ENCODE data around the gene PLAAT2. TPM values are rescaled to one million over a fixed set of nuclear protein-coding genes. Genes with fewer than 3 reads are reported as not detected.
"Not testable (repeated sequence)": the region's sequence is repeated elsewhere in the genome, so short reads cannot be mapped to it uniquely, and the experiment has no call there.

Gene PLAAT2
- total RNA-seq, 1 experiment from 2014 or later: not detected

DNA sequence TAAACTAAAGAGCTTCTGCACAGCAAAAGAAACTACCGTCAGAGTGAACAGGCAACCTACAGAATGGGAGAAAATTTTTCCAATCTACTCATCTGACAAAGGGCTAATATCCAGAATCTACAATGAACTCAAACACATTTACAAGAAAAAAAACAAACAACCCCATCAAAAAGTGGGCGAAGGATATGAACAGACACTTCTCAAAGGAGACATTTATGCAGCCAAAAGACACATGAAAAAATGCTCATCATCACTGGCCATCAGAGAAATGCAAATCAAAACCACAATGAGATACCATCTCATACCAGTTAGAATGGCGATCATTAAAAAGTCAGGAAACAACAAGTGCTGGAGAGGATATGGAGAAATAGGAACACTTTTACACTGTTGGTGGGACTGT, 15.7 kb upstream of the PLAAT2 start:
- not testable (repeated sequence) for DNase-seq (ENCODE audit: low spot score)

DNA sequence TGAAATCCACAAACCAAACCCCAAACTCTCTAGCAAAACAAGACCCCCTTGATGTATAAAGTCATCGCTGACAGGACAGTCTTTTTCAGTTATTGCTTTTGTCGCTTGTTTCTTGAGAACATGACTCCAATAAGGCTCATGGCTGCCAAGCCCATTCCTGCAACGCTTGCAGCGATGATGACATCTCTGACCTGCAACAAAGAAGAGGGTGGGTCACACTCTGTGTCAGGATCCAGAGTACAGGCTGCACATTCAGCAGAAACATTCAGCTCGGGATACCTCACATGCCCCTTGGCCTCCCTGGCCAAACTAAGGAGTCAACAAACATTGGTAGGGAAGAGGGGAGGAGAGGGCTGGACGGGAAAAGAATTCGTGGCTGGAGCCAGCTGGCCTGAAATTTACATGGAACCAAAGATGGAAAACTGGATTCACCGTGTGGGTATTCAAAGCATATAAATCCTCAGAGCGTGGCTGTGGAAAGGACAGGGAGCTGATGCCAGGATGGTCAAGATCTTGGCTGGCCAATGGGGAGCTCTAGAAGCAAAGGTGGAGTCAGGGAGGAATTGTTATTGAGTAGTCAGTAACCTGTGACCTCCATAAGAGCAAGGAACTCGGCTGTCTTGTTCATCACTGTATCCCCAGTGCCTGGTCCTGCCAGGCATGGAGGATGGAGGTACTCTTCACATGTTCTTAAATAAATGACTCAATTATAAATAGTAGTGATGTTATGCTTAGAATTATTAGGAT, 11.8 kb upstream of the PLAAT2 start:
- no peak for DNase-seq (ENCODE audit: low spot score)

DNA sequence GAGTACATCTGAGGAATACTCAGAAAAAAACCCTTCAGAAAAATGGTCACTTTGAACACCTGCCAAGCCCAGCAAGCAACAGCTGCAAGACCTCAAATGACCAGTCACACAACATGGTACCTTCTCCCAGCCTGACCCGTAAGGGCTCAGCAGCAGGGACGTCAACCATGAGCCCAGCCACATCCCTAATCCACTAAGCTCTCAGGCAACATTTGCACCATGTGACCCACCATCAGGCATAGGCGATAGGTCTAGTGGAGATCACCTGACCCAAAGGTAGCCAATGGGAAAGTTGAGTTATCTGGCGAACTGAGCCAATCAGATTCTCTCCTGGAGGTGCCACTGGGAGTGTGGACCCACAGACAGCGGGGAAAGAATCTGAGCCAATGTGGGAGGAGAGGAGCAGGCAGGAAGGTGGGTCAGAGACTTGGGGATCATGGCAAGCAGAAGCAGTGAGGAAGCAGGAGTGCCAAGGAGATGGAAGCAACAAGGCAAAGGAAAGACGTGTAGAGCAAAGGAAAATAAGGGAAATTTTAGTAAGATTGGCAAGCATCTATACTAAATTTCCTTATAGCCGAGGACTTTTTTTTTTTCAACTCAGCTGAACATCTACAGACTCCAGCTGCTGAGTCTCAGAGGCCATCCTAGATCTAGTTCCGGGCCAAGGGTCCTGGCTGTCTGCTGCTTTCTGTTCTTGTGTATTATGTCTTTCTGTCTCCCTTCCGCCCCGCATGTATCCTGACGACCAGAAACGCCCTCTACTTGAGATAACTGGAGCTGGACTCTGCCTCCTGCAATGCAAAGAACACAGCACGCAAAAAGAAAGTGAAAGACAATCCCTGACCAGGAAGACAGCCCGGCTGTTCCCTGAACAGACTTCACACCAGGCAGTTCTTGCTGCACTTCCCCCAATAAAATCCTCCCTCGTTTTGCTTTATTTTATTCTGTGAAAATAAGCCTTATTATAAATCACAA, 11.0 kb upstream of the PLAAT2 start:
- peak; percentile 93 for DNase-seq (ENCODE audit: low spot score)

DNA sequence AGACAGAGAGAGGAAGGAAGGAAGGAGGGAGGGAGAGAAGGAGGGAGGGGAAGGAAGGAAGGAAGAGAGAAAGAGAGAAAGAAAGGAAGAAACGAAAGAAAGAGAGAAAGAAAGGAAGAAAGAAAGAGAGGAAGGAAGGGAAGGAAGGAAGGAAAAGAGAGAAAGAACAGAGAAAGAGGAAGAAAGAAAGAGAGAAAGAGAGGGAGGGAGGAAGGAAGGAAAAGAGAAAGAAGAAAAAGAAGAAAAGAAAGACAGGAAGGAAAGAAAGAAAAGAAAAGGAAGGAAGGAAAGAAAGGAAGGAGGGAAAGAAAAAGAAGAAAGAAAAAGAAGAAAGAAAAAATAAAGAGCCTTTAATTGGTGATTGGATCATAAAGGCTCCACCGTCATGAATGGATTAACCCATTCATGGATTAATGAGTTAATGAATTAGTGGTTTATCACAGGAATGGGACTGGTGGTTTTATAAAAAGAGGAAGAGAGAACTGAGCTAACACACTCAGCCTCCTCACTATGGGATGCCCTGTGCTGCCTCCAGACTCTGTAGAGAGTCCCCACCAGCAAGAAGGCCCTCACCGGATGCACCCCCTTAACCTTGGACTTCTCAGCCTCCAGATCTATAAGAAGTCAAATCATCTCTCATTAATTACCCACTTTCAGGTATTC, 9.0 kb upstream of the PLAAT2 start:
- no peak for DNase-seq (ENCODE audit: low spot score)

DNA sequence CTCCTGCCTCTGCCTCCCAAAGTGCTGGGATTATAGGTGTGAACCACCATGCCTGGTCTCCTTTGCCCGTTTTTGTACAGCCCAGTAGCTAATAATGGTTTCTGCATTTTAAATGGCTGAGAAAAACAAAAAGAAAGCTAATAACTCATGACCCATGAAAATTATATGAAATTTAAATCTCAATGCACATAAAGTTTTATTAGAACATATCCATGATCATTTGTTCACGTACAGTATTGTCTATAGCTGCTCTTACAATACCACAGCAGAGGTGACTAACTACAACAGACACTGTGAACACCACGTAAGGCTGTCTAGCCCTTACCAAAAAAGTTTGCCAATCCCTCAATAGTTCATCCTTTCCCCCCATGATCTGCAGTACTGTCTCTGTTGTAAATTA, 6.4 kb upstream of the PLAAT2 start:
- DNase-seq (ENCODE audit: low spot score): no peak

DNA sequence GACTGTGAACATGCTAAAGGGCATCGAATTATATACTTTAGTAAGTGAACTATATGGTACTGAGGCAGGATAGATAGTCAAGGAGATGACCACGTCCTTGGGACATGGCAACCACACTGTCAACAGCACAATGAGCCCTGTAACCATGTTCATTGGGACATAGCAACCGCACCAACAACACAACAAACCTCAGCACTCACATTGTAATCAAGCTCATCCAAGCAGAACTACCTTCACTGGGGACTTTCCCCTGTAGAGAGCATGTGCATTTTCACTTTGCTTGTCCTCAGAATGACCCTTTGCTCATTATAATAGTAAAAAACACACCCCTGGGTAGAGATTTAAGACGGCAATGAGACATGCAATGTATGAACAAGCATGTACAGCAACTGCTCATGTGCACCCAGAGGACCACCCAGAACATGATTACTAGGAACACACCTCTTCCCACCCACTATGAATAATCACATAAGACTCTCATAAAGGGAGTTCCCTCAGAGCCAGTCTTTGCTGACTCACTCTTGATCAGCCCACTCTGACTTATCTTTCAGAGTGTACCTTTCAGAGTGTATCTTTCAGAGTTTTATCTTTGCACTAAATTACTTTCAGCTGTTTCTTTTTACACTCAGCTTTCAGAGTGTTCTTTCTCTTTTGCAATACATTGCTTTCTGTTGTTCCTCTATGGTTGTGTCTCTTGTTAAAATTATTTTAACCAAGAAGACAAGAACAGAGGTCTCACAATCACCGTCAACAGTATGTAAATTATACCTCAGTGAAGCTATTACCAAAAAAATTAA, 4.1 kb upstream of the PLAAT2 start:
- DNase-seq (ENCODE audit: low spot score): peak; percentile 88

DNA sequence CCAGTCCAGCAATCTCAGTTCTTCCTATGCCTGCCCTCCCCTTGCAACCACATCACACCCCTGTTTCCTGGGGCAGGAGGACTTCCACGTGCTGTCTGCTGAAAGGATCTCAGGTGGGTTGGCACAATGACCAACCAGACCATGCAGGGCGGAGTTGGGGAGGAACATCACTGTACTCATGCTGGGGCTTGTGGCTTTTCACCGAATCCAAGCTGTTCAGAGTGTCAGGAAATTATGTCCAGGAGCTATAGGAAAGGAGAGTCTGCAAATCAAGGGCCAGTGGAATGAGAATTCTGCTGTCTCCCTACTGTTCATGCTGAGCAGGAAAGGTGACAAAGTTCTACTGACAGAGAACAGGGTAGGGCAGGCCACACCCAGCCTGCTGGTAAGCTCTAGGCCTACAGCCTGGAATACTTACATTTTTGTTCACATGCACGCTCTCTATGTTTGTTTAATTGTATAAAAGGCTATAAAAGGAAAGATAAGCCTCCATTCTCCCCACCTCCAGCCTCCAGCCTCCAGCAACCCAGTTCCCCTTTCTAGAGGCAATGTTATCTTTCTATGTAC, 1.7 kb upstream of the PLAAT2 start:
- peak; percentile 53 for DNase-seq (ENCODE audit: low spot score)

DNA sequence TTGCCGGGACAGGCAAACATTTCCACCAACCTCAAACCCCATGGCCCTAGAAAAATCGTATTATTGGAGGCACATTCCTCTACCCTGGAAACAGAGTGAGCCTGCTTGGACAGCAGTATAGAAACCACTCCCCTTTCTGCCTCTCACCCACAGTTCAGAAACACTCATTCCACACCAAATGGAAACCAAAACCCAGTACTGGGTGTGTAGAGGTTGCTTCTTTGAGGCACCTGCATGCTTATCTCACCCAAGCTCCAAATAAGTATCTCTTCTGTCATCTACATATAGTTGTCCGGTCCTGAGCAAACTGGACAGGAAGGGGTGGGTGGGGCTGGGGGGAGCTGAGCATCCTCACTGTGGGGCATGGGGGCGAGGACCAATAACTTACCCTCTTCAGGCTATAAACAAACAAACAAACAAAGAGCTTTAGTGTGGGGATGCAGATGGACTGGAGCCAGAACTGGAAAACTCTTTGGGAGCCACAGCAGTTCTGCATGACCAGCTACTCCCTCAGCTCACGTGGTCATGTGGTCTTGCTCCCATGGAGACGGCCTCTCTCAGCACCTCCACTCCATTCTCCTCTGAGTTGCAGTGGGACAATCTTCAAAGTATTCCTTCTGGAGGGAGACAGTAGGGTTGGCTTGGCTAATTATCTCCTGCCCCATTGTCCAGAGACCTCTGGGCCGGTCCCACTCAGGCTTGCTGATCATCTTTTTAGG, 1.0 kb upstream of the PLAAT2 start:
- DNase-seq (ENCODE audit: low spot score): no peak

DNA sequence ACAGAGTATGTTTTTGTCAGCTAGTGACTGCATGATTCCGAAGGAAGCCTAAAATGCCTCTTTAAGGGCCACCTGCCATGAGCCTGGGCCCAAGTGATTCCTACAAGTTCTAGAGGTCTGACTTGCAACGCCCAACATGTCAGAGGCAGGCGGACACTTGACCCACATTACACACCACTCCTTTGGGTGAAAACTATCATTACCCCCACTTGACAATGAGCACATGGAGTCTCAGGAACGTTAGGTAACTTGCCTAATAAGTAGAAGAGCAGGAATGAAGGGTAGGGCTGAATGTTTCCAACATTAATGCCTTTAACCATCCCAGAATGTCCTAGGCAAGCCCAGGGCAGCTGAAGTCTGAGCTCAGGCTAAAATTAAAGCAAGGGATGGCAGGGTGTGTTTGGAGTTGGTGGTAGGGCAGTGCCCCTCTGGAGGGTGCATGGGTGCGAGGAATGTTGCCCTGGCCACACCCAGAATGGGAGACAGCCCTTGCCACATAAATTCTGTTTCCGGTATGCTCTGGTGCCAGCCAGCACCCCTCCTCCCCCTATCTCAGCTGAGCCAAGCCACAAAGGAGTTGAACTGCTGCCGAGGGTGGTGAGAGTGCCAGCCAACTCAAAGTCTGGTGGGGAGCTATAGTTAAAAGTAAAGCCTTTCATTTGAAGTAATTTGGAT, 2.5 kb downstream of the PLAAT2 start:
- peak; percentile 74 for DNase-seq (ENCODE audit: low spot score)

DNA sequence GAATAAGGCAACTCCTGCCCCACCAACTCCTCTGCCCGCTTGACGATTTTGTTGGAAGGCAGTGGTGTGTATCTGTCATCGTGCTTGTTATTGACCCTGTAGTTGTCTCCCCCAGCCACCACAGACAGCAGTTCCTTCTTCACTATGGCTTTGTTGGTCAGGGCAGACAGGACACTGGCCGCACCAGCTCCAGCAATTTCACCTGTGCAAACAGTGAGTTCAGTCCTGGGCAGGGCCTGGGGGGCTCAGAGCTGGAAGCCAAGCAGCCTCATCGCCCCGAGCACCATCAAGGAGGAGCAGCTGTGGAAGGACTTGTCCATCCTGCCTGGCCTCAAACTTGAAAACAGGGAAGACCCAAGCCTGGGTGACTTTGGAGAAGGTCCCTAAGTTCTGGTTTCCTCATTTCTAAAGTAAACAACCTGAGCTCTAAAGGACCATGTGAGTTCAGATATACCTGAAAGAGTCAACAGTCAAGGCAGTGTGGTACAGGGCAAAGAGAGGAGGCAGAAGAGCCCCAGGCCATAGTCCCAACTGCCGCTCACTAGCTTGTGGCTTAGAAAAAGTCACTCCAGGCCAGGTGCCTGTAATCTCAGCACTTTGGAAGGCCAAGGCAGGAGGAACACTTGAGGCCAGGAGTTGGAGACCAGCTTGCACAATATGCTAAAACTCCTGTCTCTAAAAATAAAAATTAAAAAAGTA, 4.6 kb downstream of the PLAAT2 start:
- DNase-seq (ENCODE audit: low spot score): no peak

DNA sequence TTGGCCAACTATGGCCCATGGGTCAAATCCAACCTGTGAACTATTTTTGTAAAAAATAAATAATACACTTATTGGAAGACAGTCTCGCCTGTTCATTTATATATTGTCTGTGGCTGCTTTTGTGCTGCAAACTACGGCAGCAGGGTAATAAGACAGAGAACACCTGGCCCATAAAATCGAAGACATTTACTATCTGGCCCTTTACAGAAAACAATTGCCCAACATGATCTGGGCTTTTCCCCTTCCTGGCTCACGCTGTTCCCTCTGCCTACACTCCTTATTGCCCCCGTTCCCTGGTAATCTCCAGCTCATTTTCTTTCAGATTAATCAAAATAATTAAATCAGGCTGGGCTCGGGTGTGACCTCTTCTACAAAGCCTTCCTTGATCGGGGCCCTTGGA, 5.6 kb downstream of the PLAAT2 start:
- no peak for DNase-seq (ENCODE audit: low spot score)

DNA sequence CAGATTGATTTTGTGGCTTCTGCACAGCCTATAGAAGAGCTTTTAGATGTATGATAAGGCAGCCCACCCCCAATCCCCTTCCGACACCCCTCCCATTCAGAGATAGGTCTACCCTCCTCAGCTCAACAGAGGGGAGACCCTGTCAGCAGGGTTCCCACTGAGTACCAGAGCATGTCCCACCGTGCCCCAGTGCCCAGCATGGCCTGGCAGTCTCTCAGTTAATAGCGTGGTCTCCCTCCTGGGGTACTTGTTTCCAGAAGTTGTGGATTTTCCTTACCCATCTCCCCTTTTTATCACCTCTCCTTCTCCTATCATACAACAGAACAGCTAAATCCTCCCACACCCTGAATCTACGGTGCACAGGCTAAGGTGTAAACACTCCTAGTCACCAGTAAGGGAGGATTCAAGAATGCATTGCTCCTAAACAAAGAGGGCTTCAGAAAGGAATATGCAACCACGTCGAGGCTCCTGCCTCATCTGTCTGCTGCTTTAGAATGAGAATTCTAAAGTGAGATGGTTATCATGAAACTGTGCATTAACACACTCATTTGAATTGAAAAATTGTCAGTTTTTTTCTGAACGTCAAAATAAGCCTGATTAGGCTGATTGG, 6.7 kb downstream of the PLAAT2 start:
- DNase-seq (ENCODE audit: low spot score): no peak

DNA sequence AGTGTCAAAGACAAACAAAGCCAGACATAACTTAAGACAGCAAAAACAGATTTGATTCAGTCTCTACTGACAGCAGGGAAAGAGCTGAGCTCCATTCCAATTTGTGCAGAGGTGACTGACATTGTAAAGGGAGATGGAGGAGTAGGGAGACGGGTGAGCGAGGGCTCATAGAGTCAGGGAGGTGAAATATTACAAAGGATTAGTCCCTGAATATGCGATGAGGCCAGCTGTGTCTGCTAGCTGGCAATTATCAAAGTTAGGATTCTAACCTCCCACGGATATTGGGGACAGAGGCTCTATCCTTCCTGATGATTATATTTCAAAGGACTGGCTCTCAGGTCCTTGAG, 8.3 kb downstream of the PLAAT2 start:
- DNase-seq (ENCODE audit: low spot score): no peak

DNA sequence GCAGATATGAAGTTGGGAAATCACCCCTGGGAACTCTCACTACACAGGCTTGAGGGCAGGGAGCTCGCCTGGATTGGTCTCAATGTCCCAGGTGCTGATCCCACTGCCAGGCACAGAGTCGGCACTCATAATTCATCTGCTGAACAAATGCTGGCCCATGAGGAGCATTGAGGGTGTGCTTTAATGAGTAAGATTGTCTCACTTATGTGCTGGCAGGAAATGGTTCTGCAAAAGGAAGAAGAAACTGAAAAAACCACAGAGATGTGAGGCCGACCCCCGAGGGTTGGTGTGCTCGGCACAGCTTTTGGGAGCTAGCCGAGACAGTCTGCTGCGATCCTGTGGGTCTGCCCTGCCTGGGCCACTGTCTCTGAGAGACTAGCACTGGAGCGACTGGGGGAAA, 9.4 kb downstream of the PLAAT2 start:
- no peak for DNase-seq (ENCODE audit: low spot score)

DNA sequence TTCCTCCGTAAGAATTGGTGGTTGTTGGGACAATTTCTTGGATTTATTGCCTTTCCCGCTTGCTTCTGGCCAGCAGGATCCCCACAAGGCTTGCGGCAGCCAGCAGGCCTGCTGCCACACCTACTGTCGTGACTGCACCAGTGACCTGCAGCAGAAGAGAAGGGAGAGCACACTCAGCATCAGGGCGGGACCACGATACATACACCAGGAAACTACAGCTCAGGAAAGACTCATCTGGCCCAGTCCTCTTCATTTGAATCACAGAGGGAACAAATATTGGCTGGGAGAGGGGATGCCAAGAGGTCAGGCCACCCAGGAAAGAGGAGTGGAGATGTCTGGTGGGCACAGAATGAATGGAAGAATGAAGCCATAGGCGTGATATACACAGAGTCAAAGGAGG, 10.3 kb downstream of the PLAAT2 start:
- DNase-seq (ENCODE audit: low spot score): no peak

DNA sequence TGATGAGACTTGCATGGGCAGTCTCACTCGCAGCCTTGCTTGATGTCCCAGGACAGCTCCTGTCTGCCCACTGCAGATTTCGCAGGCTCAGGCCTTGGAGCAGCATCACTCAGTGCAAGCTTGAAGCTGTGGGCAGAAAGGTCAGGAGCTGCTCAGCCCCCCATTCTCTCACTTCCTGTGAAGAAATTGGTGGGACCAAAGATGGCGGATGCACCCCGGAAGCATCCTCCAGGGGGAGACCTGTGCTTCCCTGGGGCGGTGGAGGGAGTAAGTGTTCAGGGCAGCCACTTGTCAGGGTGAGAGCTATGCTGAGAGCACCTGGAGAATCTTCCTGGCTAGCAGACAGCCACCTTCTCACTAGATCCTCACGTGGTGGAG, 11.3 kb downstream of the PLAAT2 start:
- no peak for DNase-seq (ENCODE audit: low spot score)

DNA sequence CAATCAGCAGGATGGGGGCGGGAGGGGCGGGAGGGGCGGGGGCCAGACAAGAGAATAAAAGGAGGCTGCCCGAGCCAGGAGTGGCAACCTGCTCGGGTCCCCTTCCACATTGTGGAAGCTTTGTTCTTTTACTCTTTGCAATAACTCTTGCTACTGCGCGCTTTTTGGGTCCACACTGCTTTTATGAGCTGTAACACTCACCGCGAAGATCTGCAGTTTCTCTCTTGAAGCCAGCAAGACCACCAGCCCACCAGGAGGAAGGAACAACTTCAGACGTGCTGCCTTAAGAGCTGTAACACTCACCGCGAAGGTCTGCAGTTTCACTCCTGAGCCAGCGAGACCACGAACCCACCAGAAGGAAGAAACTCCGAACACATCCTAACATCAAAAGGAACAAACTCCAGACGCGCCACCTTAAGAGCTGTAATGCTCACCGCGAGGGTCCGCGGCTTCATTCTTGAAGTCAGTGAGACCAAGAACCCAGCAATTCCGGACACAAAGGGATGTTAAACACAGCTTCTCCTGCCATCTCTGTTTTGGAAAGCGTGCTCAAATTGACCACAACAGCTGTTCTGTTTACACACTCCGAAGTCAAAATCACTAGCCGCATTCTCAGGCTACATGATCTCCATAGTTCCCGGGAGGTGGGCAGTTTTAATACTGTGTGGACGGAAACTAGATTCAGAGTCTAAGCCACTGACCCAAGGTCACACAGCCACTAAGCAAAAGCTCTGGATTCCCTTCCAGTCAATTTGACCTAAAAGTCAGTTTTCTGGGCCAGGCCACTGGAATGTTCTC, 11.9 kb downstream of the PLAAT2 start:
- DNase-seq (ENCODE audit: low spot score): no peak

DNA sequence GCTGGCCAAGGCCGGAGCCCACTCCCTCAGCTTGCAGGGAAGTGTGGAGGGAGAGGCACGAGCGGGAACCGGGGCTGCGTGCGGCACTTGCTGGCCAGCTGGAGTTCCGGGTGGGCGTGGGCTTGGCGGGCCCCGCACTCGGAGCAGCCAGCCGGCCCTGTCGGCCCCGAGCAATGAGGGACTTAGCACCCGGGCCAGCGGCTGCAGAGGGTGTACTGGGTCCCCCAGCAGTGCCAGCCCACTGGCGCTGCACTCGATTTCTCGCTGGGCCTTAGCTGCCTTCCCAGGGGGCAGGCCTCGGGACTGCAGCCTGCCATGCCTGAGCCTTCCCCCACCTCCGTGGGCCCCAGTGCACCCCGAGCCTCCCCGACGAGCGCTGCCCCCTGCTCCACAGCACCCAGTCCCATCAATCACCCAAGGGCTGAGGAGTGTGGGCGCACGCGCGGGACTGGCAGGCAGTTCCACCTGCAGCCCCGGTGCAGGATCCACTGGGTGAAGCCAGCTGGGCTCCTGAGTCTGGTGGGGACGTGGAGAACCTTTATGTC, 13.0 kb downstream of the PLAAT2 start:
- not testable (repeated sequence) for DNase-seq (ENCODE audit: low spot score)

All from H4 (cell line).